HG03095 (cell line): ENCODE measurements around the gene CEP63.

Experiments used
- ATAC-seq: cut with Tn5 transposase; IDR thresholded peaks from one replicate; pipeline ENCODE4 v1.9.1; 2021; ENCODE audit warnings: moderate library complexity; ENCODE audit not compliant: unreplicated experiment

The CEP63 gene

DNA sequence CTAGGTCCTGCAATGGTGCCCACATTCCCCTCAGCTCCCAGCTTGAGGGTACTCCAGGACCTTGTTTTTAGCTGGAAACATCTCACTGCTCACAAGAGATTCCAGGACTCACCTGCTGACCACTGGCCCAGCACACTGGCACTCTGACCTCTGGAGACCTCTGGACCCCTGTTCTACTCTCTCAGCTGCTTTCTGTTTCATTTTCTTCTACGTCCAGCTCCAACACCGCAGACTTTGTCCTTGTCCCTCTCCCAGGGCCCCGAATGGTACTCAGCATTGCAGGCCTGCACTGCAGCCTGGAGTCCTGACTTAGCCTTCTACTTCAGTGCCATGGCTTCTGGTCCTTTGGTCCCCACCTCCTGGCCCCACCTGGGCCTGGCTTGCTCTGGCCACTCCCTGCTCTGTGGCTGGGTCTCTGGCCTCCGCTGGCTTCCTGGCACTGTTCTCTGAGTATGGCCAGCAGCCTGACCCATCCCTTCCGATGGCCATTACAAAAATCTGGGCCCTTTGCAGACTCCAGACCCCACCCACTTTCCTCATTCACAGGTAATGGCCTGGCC, 137.0 kb downstream of the CEP63 start:
- ATAC-seq, result no peak

GRCh38 chr3:134623615-134624245, 137.9 kb downstream of the CEP63 start:
- no peak for ATAC-seq
